Stimulated activated CD4-positive, alpha-beta T cell treated with anti-CD3 and anti-CD28 coated beads, Interleukin-12 subunit alpha, Interleukin-12 subunit beta, amount 100 ng/mL, for 4 hours (primary cell): ENCODE measurements around the gene SLC28A1.
"Not testable (repeated sequence)": the region's sequence is repeated elsewhere in the genome, so short reads cannot be mapped to it uniquely, and the experiment has no call there.

ENCODE experiments used
- DNase-seq: peaks from one replicate; pipeline ENCODE4 v3.0.0-alpha.2; 2020

The SLC28A1 gene

GRCh38 chr15:84910928-84911623 lies 26.6 kb downstream of the SLC28A1 start:
- DNase-seq = no peak

GRCh38 chr15:84911879-84912660 lies 27.6 kb downstream of the SLC28A1 start:
- DNase-seq = no peak

- DNase-seq = no peak
Measured at GRCh38 chr15:84913360-84913723, 28.9 kb downstream of the SLC28A1 start.

GRCh38 chr15:84914351-84914750 lies 29.9 kb downstream of the SLC28A1 start:
- no peak for DNase-seq

GRCh38 chr15:84914909-84915605 lies 30.6 kb downstream of the SLC28A1 start:
- no peak for DNase-seq

- DNase-seq = no peak
Measured at GRCh38 chr15:84915606-84915958, 31.1 kb downstream of the SLC28A1 start.

GRCh38 chr15:84917452-84917851 lies 33.0 kb downstream of the SLC28A1 start:
- no peak for DNase-seq

- no peak for DNase-seq
Measured at GRCh38 chr15:84919106-84919667, 34.7 kb downstream of the SLC28A1 start.

- no peak for DNase-seq
Measured at GRCh38 chr15:84921121-84921520, 36.7 kb downstream of the SLC28A1 start.

- no peak for DNase-seq
Measured at GRCh38 chr15:84922530-84922929, 38.1 kb downstream of the SLC28A1 start.

GRCh38 chr15:84924077-84924731 lies 39.7 kb downstream of the SLC28A1 start:
- DNase-seq = no peak

GRCh38 chr15:84924821-84925569 lies 40.5 kb downstream of the SLC28A1 start:
- not testable (repeated sequence) for DNase-seq

GRCh38 chr15:84925906-84926305 lies 41.4 kb downstream of the SLC28A1 start:
- no peak for DNase-seq

GRCh38 chr15:84926491-84927230 lies 42.2 kb downstream of the SLC28A1 start:
- no peak for DNase-seq

- no peak for DNase-seq
Measured at GRCh38 chr15:84928843-84929168, 44.3 kb downstream of the SLC28A1 start.

- no peak for DNase-seq
Measured at GRCh38 chr15:84929795-84930603, 45.5 kb downstream of the SLC28A1 start.

- DNase-seq = no peak
Measured at GRCh38 chr15:84934942-84935729, 50.7 kb downstream of the SLC28A1 start.

- DNase-seq = no peak
Measured at GRCh38 chr15:84937144-84937543, 52.7 kb downstream of the SLC28A1 start.

- DNase-seq = no peak
Measured at GRCh38 chr15:84938726-84939125, 54.3 kb downstream of the SLC28A1 start.

- no peak for DNase-seq
Measured at GRCh38 chr15:84940399-84940798, 55.9 kb downstream of the SLC28A1 start.
